SK-MEL-5 (cell line): ENCODE measurements around the gene TSHZ2. TPM values are rescaled to one million over a fixed set of nuclear protein-coding genes. Genes with fewer than 3 reads are reported as not detected.
"Not testable (repeated sequence)": the region's sequence is repeated elsewhere in the genome, so short reads cannot be mapped to it uniquely, and the experiment has no call there.

Experiments used
- DNase-seq: peaks from one replicate; pipeline ENCODE4 v3.0.0-alpha.2; 2016; ENCODE audit warnings: low read depth, low spot score
- in situ Hi-C: cut with HindIII; loops from 2 replicates; pipeline ENCODE4 v1.10.0; 2016; ENCODE audit warnings: low sequenced_read_pairs, high pct_unique_total_duplicates, low pct_unique_long_range_greater_than_20kb
- total RNA-seq: library from RNA; depleted of rRNA; stranded (reverse); fragments of >200 nt; shearing (Covaris generic); gene quantifications from 2 replicates; pipeline ENCODE4 v1.2.3, GENCODE V29; 2014

Gene TSHZ2
- total RNA-seq, 1 experiment from 2014 or later = not detected

DNA sequence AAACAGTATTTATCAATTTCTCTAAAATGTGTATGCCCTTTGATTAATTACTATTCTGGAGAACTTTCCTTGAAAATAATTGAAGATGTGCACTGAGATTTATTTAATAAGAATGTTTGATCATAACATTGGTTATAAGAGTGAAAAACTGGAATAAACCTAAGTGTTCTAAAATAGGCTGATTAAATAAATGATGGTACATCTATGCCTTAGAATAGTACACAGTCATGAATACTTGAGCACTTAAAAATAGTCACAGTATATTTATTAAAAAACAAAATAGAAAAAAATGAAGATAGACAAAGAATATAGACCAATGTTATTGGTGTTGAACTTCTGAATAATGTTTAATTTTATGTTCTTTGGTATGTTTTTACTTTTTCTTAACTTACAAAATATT lies 528.5 kb downstream of the TSHZ2 start:
- in situ Hi-C loops = no loop called here
- DNase-seq = no peak

DNA sequence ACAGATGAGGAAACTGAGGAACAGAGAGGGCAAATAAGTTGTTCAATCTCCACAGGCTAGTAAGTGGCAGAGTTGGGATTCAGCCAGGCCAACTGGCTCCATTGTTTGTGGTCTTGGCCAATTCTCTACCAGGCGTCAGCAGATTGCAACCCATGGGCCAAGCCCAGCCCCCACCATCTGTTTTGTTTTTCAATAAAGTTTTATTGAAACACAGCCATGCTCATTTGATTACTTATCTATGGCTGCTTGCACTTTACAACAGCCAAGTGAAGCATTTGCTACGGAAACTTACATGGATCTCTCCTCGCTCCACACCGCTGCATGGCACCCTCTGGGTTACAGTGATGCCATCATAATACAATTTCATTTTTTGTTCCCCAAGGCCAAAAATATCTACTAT lies 530.7 kb downstream of the TSHZ2 start:
- no peak for DNase-seq
- in situ Hi-C loops = no loop called here

DNA sequence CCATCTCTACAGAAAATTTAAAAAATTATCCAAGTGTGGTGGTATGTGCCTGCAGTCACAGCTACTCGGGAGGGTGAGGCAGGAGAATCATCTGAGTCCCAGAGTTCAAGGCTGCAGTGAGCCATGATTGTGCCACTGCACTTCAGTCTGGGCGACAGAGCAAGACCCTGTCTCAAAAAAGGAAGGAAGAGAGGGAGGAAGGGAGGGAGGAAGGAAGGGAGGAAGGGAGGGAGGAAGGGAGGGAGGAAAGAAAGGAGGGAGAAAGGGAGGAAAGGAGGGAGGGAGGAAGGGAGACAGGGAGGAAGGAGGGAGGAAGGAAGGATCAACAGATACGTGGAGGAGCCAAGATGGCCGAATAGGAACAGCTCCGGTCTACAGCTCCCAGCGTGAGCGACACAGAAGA lies 531.4 kb downstream of the TSHZ2 start:
- DNase-seq = no peak
- in situ Hi-C loops = no loop called here

DNA sequence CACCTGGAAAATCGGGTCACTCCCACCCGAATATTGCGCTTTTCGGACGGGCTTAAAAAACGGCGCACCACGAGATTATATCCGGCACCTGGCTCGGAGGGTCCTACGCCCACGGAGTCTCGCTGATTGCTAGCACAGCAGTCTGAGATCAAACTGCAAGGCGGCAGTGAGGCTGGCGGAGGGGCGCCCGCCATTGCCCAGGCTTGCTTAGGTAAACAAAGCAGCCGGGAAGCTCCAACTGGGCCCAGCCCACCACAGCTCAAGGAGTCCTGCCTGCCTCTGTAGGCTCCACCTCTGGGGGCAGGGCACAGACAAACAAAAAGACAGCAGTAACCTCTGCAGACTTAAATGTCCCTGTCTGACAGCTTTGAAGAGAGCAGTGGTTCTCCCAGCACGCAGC lies 531.9 kb downstream of the TSHZ2 start:
- in situ Hi-C loops = not testable (repeated sequence)

DNA sequence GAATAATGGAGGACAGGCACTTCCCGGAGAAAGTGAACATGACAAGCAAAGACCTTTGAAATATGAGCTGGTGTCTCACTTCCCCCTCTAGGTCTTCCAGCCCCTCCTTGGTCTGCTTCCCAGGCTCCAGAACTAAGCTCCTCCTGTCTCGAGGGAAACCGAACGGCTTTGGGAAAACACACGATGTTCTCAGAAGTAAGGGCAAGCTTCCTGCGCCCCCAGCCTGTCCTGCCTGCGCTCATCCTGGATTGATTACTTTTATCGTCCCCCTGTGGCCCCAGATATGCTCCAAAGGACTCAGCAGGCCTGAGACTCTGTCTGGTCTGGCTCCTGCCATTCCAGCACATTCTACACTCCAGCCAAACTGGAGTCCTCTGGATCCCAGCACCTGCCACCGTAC lies 538.1 kb downstream of the TSHZ2 start:
- no peak for DNase-seq
- in situ Hi-C loops = no loop called here

More for the DNA sequence above, 531.9 kb downstream of the TSHZ2 start:
- DNase-seq = not testable (repeated sequence)

DNA sequence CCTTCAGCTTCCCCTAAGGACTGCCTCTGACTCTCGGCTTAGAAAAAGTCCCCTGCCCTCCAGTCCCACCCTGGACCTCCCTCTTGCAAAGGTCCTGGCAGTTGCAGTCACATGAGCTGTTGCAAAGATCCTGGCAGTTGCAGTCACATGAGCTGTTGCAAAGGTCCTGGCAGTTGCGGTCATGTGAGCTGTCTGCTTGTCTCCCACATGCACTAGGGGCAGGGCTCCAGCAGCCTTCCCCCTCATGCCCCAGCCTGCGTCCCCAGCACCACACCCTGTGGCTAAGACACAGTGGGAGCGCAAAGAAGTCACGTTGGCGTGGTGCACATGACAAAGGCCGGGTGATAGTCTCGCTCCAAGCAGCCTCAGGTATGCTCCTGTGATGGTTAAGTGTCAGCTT lies 538.5 kb downstream of the TSHZ2 start:
- DNase-seq = no peak
- in situ Hi-C loops = no loop called here

DNA sequence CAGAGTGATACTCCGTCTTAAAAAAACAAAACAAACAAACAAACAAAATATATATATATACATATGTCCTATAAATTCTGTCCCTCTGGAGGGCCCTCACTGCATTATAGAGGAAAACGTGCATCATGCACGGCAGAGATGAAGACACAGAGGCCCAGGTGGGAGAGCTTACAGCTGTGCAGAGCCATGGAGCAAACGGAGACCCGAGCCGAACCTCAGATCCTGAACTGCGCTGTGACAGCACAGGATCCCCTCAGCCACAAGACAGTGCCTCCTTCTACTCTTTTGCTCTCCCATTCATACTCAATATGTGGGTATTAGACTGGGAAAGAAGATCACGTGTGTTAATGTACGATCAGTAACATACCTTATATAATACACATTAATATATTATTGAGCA lies 539.9 kb downstream of the TSHZ2 start:
- no peak for DNase-seq

DNA sequence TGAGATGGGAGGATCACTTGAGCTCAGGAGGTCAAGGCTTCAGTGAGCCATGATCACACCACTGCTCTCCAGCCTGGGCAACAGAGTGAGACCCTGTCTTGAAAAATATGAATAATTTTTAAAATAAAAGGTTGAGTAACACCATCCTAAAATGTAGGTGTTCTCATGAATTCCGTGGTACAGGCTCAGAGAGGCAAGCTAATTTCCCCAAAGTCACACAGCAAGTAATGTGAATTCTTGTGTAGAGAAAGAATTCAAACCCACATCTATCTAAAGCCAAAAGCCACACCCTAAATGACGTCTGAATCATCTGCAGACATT lies 541.0 kb downstream of the TSHZ2 start:
- in situ Hi-C loops = no loop called here
- DNase-seq = no peak

More for the DNA sequence above, 539.9 kb downstream of the TSHZ2 start:
- in situ Hi-C loops = no loop called here

DNA sequence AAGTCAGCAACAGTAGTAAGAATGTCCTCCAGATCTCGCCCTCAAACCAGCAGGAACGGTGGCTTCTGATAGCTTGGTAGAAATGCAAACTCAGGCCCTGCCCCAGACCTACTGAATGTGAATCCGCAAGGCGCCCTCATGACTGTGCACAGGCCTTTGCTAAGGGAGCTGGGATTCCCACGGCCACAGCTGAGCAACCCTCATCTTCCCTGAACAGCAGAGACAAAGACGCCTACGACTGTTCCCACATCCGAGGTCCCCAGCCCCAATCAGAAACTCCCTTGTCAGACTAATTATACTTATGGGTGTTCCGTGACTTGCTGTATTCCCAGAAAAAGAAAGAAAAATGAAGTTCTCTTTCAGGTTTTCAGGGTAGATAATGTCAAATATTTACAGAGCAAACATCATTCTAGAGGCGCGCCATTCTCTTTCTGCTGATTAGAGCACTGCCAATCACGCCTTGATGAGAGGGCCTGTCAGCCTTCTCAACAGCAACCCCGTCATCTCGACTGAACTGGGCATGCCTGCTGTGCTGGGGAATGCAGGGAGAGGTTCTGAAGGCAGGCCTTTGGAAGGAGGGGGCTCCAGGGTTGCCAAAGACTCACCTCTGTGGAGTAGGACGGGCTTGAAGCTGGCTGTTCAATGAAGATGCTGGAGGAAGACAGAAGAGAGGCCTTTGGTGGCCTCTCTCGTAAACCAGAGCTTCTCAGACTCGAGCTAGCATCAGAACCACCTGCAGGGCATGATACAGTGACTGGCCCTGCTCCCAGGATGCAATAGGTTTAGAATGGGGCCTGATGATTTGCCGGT lies 541.5 kb downstream of the TSHZ2 start:
- no peak for DNase-seq
- in situ Hi-C loops = no loop called here

DNA sequence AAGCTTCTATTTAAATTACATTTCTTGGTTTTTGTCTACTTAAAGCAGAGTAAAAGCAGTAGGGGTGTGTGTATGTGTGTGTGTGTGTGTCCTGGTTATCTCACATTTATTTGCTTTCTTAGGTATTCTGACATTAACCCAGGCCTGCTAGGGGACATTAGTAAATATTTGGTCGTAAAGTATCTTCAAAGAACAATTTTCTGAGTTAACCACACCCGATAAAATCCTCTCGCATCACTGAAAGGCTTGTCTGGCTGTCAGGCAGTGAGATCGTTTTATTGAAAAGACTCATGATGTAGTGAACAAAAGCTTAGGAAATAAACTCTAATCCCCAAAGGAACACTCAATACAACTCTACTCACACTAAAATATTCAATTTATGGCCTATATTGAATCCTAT lies 543.6 kb downstream of the TSHZ2 start:
- in situ Hi-C loops = no loop called here

DNA sequence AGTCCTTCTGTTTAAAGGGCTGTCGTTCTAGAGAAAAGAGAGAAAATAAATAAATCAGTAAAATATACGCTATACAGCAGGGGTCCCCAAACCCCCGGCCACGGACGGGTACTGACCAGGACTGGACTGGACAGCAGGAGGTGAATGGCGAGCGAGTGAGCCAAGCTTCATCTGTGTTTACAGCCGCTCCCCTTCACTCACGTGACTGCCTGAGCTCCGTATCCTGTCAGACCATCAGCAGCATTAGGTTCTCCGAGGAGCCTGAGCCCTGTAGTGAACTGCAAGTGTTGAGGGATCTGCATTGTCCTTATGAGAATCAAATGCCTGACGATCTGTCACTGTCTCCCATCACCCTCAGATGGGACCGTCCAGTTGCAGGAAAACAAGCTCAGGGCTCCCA lies 545.0 kb downstream of the TSHZ2 start:
- in situ Hi-C loops = no loop called here
- DNase-seq = peak; percentile 23

More for the DNA sequence above, 543.6 kb downstream of the TSHZ2 start:
- DNase-seq = no peak

DNA sequence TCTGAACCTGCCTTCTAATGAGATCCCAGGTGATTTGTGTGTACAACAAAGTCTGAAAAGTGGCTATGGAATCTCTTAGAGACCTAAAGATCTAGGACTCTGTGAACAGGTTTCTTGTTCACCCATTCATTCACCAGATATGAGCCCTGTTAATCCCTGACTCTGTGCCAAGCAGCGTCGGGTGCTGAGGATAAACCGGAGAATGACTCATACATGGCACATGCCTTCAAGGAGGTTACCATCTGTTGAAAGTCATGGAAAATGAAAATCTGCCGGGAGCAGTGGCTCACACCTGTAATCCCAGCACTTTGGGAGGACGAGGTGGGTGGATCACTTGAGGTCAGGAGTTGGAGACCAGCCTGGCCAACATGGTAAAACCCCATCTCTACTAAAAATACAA lies 549.3 kb downstream of the TSHZ2 start:
- peak; percentile 32 for DNase-seq
- in situ Hi-C loops = not testable (repeated sequence)

DNA sequence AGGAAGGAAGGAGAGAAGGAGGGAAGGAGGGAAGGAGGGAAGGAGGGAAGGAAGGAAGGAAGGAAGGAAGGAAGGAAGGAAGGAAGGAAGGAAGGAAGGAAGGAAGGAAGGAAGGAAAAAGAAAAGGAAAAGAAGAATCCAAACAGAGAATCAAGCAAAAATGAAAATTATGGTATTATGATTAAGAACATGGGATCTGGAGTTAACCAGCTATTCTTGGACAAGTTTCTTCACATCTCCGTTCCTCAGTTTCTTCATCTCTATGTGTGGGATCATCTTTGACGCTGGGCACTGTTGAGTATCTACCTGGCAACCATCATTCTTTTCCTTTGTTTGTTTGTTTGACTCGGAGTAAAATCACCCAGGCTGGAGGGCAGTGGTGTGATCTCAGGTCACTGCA lies 549.9 kb downstream of the TSHZ2 start:
- DNase-seq = no peak
- in situ Hi-C loops = no loop called here

DNA sequence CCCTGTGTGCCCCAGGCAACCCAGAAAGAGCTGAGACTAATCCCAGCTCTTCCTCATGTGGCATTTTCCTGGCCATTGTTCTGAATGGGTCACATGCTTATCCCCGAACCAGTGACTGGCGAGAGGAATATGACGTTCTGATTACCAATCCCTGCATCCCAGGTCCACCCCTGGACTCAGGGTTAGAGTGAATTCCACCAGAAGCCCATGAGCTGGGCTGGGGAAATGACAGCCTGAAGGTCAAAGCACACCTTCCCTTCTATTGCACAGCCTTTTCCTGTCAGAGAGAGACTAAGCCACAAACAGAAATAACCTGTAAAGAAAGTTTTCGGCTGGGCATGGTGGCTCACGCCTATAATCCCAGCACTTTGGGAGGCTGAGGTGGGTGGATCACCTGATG lies 550.5 kb downstream of the TSHZ2 start:
- DNase-seq = no peak
- in situ Hi-C loops = no loop called here

DNA sequence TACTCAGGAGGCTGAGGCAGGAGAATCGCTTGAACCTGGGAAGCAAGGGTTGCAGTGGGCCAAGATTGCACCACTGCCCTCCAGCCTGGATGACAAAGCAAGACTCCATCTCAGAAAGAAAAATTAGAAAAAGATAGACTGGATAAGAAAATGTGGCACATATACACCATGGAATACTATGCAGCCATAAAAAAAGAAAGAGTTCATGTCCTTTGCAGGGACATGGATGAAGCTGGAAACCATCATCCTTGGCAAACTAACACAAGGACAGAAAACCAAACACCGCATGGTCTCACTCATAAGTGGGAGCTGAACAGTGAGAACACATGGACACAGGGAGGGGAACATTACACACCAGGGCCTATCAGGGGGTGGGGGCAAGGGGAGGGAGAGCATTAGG lies 551.5 kb downstream of the TSHZ2 start:
- in situ Hi-C loops, DNase-seq: not testable (repeated sequence)

DNA sequence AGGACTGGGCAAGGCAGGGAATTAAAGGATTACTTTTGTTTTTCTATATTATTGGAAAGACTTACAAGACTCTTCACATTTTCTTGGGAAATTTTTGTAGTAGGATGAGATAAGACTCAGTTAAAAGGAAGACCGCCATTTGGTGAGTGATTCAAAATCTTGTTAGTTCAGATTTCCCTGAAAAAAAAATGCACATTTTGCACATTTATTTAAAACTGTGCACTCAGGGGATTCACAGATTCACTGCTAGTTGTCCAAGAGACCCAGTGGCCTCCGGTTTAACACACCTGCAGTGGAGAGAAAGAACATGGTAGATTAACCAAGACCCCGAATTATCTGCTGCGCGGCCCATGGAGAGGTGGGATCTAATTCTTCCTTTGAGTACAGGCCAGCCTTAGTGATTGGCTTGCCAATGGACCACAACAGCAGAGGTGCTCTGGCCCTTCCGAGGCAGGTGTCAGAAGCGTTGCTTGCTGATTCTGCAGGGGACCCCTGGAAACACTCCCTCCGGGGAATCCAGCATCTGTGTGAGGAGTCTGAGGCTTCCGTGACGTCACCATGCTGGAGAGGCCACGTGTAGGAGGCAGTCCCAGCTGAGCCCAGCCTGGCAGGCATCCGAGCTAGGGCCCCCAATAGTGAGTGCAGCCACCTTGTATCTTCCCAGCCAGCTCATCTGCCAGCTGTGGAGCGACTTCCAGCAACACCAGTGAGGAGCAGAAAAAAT lies 552.6 kb downstream of the TSHZ2 start:
- DNase-seq = peak; percentile 24
- in situ Hi-C loops = no loop called here

DNA sequence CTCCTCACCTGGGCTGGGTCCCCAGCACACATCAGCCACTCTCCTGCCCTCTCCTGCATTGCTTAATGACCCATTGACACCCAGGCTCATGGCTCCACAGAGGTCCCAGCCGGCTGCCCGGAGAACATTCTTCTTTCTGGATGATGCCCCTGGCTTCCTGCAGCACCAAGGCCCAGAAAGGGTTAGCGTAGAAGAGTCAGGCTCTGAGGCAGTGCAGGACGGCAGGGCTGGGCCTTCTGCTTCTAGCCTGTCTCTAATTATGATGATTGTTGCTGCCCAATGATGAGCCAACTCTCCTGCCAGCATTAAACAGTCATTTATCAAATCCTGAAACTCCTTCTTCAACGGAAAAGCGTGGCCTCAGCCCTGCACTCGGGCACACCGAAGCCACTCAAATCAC lies 555.0 kb downstream of the TSHZ2 start:
- DNase-seq = no peak
- in situ Hi-C loops = no loop called here

DNA sequence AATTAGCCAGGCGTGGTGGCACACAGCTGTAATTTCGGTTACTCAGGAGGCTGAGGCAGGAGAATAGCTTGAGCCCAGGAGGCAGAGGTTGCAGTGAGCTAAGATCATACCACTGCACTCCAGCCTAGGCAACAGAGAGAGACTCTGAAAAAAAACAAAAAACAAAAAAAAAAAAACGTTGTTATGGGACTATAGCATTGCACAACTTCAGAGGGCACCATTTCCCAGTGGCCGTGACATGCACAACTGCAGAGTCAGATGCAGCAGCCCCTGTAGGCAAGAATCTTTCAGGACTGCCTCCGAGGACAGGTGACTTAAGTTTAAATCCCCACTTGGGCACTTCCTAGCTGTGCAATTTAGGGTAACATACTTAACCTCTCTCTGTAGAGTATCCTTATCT lies 557.5 kb downstream of the TSHZ2 start:
- no peak for DNase-seq
- in situ Hi-C loops = no loop called here

DNA sequence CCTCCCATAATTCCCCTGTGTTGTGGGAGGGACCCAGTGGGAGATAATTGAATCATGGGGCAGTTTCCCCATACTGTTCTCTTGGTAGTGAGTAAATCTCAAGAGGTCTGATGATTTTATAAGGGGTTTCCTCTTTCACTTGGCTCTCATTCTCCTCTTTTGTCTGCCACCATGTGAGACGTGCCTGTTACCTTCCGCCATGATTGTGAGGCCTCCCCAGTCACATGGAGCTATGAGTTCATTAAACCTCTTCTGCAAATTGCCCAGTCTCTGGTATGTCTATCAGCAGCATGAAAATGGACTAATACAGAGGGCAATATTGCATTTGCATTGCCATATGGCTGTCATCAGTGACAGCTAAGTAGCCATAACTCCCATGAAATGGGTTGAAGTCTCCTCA lies 558.3 kb downstream of the TSHZ2 start:
- in situ Hi-C loops = no loop called here
- DNase-seq = no peak
